ACC112 (cell line): ENCODE data around the gene TMEM115.
"Not testable (repeated sequence)": the region's sequence is repeated elsewhere in the genome, so short reads cannot be mapped to it uniquely, and the experiment has no call there.

Experiments
- H2AFZ ChIP-seq: fragments of 200-600 bp; sonication (generic); one replicate; pipeline ENCODE4 v1.6.0; 2017; ENCODE audit warnings: antibody characterized with exemption, low read length; ENCODE audit not compliant: unreplicated experiment
- H3K27ac ChIP-seq: fragments of 200-600 bp; sonication (generic); 2 replicates; pipeline ENCODE4 v1.5.1; 2014; ENCODE audit warnings: low read depth, mild to moderate bottlenecking, antibody characterized with exemption, low read length, moderate library complexity
- H3K27me3 ChIP-seq: fragments of 200-600 bp; sonication (generic); 2 replicates; pipeline ENCODE4 v1.6.1; 2014; ENCODE audit warnings: mild to moderate bottlenecking, antibody characterized with exemption, low read length, moderate library complexity, mixed read lengths; ENCODE audit not compliant: insufficient read depth
- H3K36me3 ChIP-seq: fragments of 200-600 bp; sonication (generic); 2 replicates; pipeline ENCODE4 v1.6.1; 2016; ENCODE audit warnings: mild to moderate bottlenecking, antibody characterized with exemption, low read length, moderate library complexity, mixed read lengths; ENCODE audit not compliant: insufficient read depth
- H3K4me1 ChIP-seq: fragments of 200-600 bp; sonication (generic); one replicate; pipeline ENCODE4 v1.6.1; 2016; ENCODE audit warnings: low read length, mixed read lengths; ENCODE audit not compliant: insufficient read depth, unreplicated experiment, control insufficient read depth
- H3K4me3 ChIP-seq: fragments of 200-600 bp; sonication (generic); 2 replicates; pipeline ENCODE4 v1.5.1; 2014; ENCODE audit warnings: mild to moderate bottlenecking, low read depth, low read length
- H3K79me2 ChIP-seq: fragments of 200-600 bp; sonication (generic); one replicate; pipeline ENCODE4 v1.6.0; 2016; ENCODE audit warnings: low read length; ENCODE audit not compliant: control insufficient read depth, unreplicated experiment, insufficient read depth

TMEM115 gene

GRCh38 chr3:50316657-50317242, 42.6 kb downstream of the TMEM115 start:
- no peaks in the 10 kb centered on the region for H3K27me3 ChIP-seq
- no peak overlapping the region for H3K4me3 ChIP-seq
- peaks cover 10% of the 10 kb centered on the region; the same call in 1 of the 2 replicates for H3K36me3 ChIP-seq
- H3K27ac ChIP-seq, result no peak overlapping the region
- peaks cover 17% of the 10 kb centered on the region for H3K4me1 ChIP-seq
- H2AFZ ChIP-seq, result no peak overlapping the region
- peaks cover 22% of the 10 kb centered on the region for H3K79me2 ChIP-seq

GRCh38 chr3:50314816-50315215, 44.5 kb downstream of the TMEM115 start:
- Histone ChIP-seq H3K27me3 (no peaks in the 10 kb centered on the region), H3K79me2 (peaks cover 13% of the 10 kb centered on the region), H3K4me1 (peaks cover 10% of the 10 kb centered on the region), H3K4me3 (no peak overlapping the region), H2AFZ (no peak overlapping the region), H3K36me3 (peaks cover 12% of the 10 kb centered on the region; the same call in 1 of the 2 replicates), H3K27ac (no peak overlapping the region)

DNA sequence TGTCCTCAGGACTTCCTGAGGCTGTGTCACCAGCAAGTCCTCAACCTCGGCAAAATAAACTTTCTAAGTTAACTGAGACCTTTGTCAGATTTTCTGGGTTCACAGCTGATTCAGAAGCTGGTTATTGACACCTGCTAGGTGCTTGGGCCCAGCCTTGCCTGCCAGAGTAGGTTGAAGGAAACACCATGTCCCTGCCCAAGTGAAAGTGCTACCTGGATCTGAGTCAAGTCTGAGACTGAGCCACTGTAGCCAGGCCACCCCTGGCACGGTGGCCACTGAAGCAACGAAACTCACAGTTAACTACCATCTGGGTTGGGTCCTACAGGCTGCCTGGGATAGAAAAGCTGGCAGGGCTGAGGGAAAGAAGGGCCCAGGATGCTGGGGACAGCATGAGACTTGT, 45.0 kb downstream of the TMEM115 start:
- H3K4me1 ChIP-seq, result peaks cover 10% of the 10 kb centered on the region
- H3K27ac ChIP-seq, result no peak overlapping the region
- peaks cover 8% of the 10 kb centered on the region for H3K79me2 ChIP-seq
- peaks cover 14% of the 10 kb centered on the region; the same call in 1 of the 2 replicates for H3K36me3 ChIP-seq
- no peak overlapping the region for H2AFZ ChIP-seq
- no peaks in the 10 kb centered on the region for H3K27me3 ChIP-seq
- H3K4me3 ChIP-seq, result no peak overlapping the region

DNA sequence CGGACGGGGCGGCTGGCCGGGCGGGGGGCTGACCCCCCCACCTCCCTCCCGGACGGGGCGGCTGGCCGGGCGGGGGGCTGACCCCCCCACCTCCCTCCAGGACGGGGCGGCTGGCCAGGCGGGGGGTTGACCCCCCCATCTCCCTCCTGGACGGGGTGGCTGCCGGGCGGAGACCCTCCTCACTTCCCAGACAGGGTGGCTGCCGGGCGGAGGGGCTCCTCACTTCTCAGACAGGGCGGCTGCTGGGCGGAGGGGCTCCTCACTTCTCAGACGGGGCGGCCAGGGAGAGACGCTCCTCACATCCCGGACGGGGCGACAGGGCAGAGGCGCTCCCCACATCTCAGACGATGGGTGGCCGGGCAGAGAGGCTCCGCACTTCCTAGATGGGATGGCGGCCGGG, 47.3 kb downstream of the TMEM115 start:
- H3K4me1 ChIP-seq, H3K27ac ChIP-seq, H2AFZ ChIP-seq, H3K27me3 ChIP-seq, H3K4me3 ChIP-seq, H3K79me2 ChIP-seq: not testable (repeated sequence)
- peaks cover 10% of the 10 kb centered on the region; the same call in 1 of the 2 replicates for H3K36me3 ChIP-seq
